K562 (cell line): ENCODE measurements around the gene HAND2.

Experiments used
- ATF2 ChIP-seq: sonication (generic); formaldehyde crosslinking; IDR thresholded peaks from 2 replicates; pipeline ENCODE4 v1.8.1; 2022; ENCODE audit warnings: missing genetic modification reagents
- DIDO1 ChIP-seq: fragments of 450-650 bp; IDR thresholded peaks from 2 replicates; pipeline ENCODE4 v1.6.1; 2016; ENCODE audit warnings: low read depth, missing biosample characterization, missing genetic modification characterization
- DPF2 ChIP-seq: fragments of 450-650 bp; IDR thresholded peaks from 2 replicates; pipeline ENCODE4 v1.6.1; 2016
- E2F4 ChIP-seq: sonication (generic); formaldehyde crosslinking; IDR thresholded peaks from 2 replicates; pipeline ENCODE4 v1.8.0; 2022; ENCODE audit warnings: mild to moderate bottlenecking, low read depth, missing genetic modification reagents
- HMGN3 ChIP-seq: IDR thresholded peaks from 2 replicates; pipeline ENCODE4 v1.6.1; 2011; ENCODE audit warnings: borderline replicate concordance, low read depth, mild to moderate bottlenecking, mixed read lengths, low read length; ENCODE audit not compliant: insufficient read length; ENCODE audit errors: extremely low read depth
- JUND ChIP-seq, 2 experiments: IDR thresholded peaks; 2 replicates in 1 of 2; 3 replicates in 1 of 2; pipeline ENCODE4 v1.6.1; 2011; ENCODE audit warnings: borderline replicate concordance in 2 of 2, low read depth in 2 of 2, low read length in 2 of 2, improper control_type of control experiment in 1 of 2, missing biosample characterization in 1 of 2, missing genetic modification characterization in 1 of 2, missing genetic modification reagents in 1 of 2
- SMAD1 ChIP-seq: fragments of 150-350 bp; IDR thresholded peaks from 2 replicates; pipeline ENCODE4 v1.6.1; 2014; ENCODE audit warnings: low read length, low read depth; ENCODE audit not compliant: partially characterized antibody
- ZBTB1 ChIP-seq: sonication (generic); formaldehyde crosslinking; IDR thresholded peaks from 2 replicates; pipeline ENCODE4 v1.8.1; 2023; ENCODE audit warnings: missing genetic modification reagents, low read depth, mild to moderate bottlenecking, borderline replicate concordance

GRCh38 chr4:173488656-173489055 is 41.4 kb downstream of the HAND2 start:
- TF ChIP-seq SMAD1, result no peak
- no peak for TF ChIP-seq ATF2 (CRISPR knock-in tag)
- TF ChIP-seq JUND (IDR thresholded peaks at IDR 0.05; ENCODE audit: borderline replicate concordance, low read depth, low read length), result no peak
- no peak for TF ChIP-seq JUND (tag; IDR thresholded peaks at IDR 0.05; ENCODE audit: borderline replicate concordance, low read depth, low read length)
- TF ChIP-seq E2F4, result no peak
- TF ChIP-seq HMGN3, result no peak
- no peak for TF ChIP-seq DPF2
- TF ChIP-seq ZBTB1 (CRISPR knock-in tag), result no peak
- no peak for TF ChIP-seq DIDO1 (tag)
